ENCODE data around the gene CDH24.
A peak's percentile ranks its signal among the peaks of the same experiment; 100 is the strongest.

Gene CDH24

GRCh38 chr14:23034498-23035302 lies 22.6 kb downstream of the CDH24 start, which contains the start of gene PSMB5:
Gene PSMB5 (minus strand): TSS chr14:23034900. CDS start chr14:23034881, 19 bp downstream.
- Mint-ChIP-seq H3K9me3 (no peaks in the 10 kb centered on the region), H3K4me1 (ENCODE audit: low read depth) (peaks cover 25% of the 10 kb centered on the region), H3K27ac (peak within 1 kb of the TSS; percentile 89), H3K4me3 (peak within 1 kb of the TSS; percentile 83), H3K27me3 (ENCODE audit: low read depth) (no peaks in the 10 kb centered on the region), H3K36me3 (ENCODE audit: low read depth) (peaks cover 22% of the 10 kb centered on the region)
- peak; percentile 86 for DNase-seq (ENCODE audit: low spot score)

GRCh38 chr14:23033801-23034497 lies 23.4 kb downstream of the CDH24 start:
- Mint-ChIP-seq H3K9me3 (no peaks in the 10 kb centered on the region), H3K4me1 (ENCODE audit: low read depth) (peaks cover 30% of the 10 kb centered on the region), H3K4me3 (peak overlapping the region; percentile 83), H3K27ac (peak overlapping the region; percentile 89), H3K27me3 (ENCODE audit: low read depth) (no peaks in the 10 kb centered on the region), H3K36me3 (ENCODE audit: low read depth) (peaks cover 29% of the 10 kb centered on the region)
- DNase-seq (ENCODE audit: low spot score): no peak

- H3K27me3 Mint-ChIP-seq (ENCODE audit: low read depth): no peaks in the 10 kb centered on the region
- peaks cover 35% of the 10 kb centered on the region for H3K4me1 Mint-ChIP-seq (ENCODE audit: low read depth)
- peak overlapping the region; percentile 83 for H3K4me3 Mint-ChIP-seq
- no peaks in the 10 kb centered on the region for H3K9me3 Mint-ChIP-seq
- DNase-seq (ENCODE audit: low spot score): no peak
- H3K27ac Mint-ChIP-seq: peak overlapping the region; percentile 89
- H3K36me3 Mint-ChIP-seq (ENCODE audit: low read depth): peaks cover 33% of the 10 kb centered on the region
These were observed 24.0 kb downstream of the CDH24 start for GRCh38 chr14:23033251-23033727.

GRCh38 chr14:23030936-23031335 lies 26.4 kb downstream of the CDH24 start:
- H3K4me3 Mint-ChIP-seq: no peak overlapping the region
- H3K27ac Mint-ChIP-seq: no peak overlapping the region
- H3K4me1 Mint-ChIP-seq (ENCODE audit: low read depth): peaks cover 40% of the 10 kb centered on the region
- H3K9me3 Mint-ChIP-seq: no peaks in the 10 kb centered on the region
- peaks cover 44% of the 10 kb centered on the region for H3K36me3 Mint-ChIP-seq (ENCODE audit: low read depth)
- no peak for DNase-seq (ENCODE audit: low spot score)
- H3K27me3 Mint-ChIP-seq (ENCODE audit: low read depth): no peaks in the 10 kb centered on the region

GRCh38 chr14:23028799-23029198 lies 28.5 kb downstream of the CDH24 start:
- H3K4me1 Mint-ChIP-seq (ENCODE audit: low read depth): peaks cover 43% of the 10 kb centered on the region
- no peaks in the 10 kb centered on the region for H3K27me3 Mint-ChIP-seq (ENCODE audit: low read depth)
- H3K4me3 Mint-ChIP-seq: peak overlapping the region; percentile 39
- no peaks in the 10 kb centered on the region for H3K9me3 Mint-ChIP-seq
- H3K27ac Mint-ChIP-seq: peak overlapping the region; percentile 55
- peak; percentile 24 for DNase-seq (ENCODE audit: low spot score)
- peaks cover 59% of the 10 kb centered on the region for H3K36me3 Mint-ChIP-seq (ENCODE audit: low read depth)

GRCh38 chr14:23025151-23025814 lies 32.0 kb downstream of the CDH24 start:
- Mint-ChIP-seq H3K9me3 (no peaks in the 10 kb centered on the region), H3K4me3 (peak overlapping the region; percentile 27), H3K36me3 (ENCODE audit: low read depth) (peaks cover 52% of the 10 kb centered on the region), H3K27me3 (ENCODE audit: low read depth) (no peaks in the 10 kb centered on the region), H3K27ac (peak overlapping the region; percentile 27), H3K4me1 (ENCODE audit: low read depth) (peaks cover 39% of the 10 kb centered on the region)
- peak; percentile 10 for DNase-seq (ENCODE audit: low spot score)

GRCh38 chr14:23024612-23025075 lies 32.7 kb downstream of the CDH24 start:
- Mint-ChIP-seq H3K36me3 (ENCODE audit: low read depth) (peaks cover 52% of the 10 kb centered on the region), H3K9me3 (no peaks in the 10 kb centered on the region)

GRCh38 chr14:23023795-23024152 lies 33.5 kb downstream of the CDH24 start:
- no peaks in the 10 kb centered on the region for H3K9me3 Mint-ChIP-seq
- peaks cover 43% of the 10 kb centered on the region for H3K36me3 Mint-ChIP-seq (ENCODE audit: low read depth)
- no peaks in the 10 kb centered on the region for H3K27me3 Mint-ChIP-seq (ENCODE audit: low read depth)
- peaks cover 32% of the 10 kb centered on the region for H3K4me1 Mint-ChIP-seq (ENCODE audit: low read depth)
- H3K4me3 Mint-ChIP-seq: no peak overlapping the region
- no peak for DNase-seq (ENCODE audit: low spot score)
- H3K27ac Mint-ChIP-seq: no peak overlapping the region

More at GRCh38 chr14:23024612-23025075, 32.7 kb downstream of the CDH24 start:
- no peaks in the 10 kb centered on the region for H3K27me3 Mint-ChIP-seq (ENCODE audit: low read depth)
- peaks cover 39% of the 10 kb centered on the region for H3K4me1 Mint-ChIP-seq (ENCODE audit: low read depth)
- no peak for DNase-seq (ENCODE audit: low spot score)
- no peak overlapping the region for H3K27ac Mint-ChIP-seq
- no peak overlapping the region for H3K4me3 Mint-ChIP-seq

- DNase-seq (ENCODE audit: low spot score): no peak
- H3K27ac Mint-ChIP-seq: no peak overlapping the region
- peaks cover 41% of the 10 kb centered on the region for H3K36me3 Mint-ChIP-seq (ENCODE audit: low read depth)
- no peaks in the 10 kb centered on the region for H3K27me3 Mint-ChIP-seq (ENCODE audit: low read depth)
- H3K9me3 Mint-ChIP-seq: no peaks in the 10 kb centered on the region
- H3K4me3 Mint-ChIP-seq: no peak overlapping the region
- peaks cover 29% of the 10 kb centered on the region for H3K4me1 Mint-ChIP-seq (ENCODE audit: low read depth)
These were observed 34.1 kb downstream of the CDH24 start for GRCh38 chr14:23023022-23023794.

GRCh38 chr14:23021889-23022442 lies 35.4 kb downstream of the CDH24 start:
- Mint-ChIP-seq H3K27ac (no peak overlapping the region), H3K36me3 (ENCODE audit: low read depth) (peaks cover 35% of the 10 kb centered on the region), H3K4me1 (ENCODE audit: low read depth) (peaks cover 27% of the 10 kb centered on the region), H3K27me3 (ENCODE audit: low read depth) (no peaks in the 10 kb centered on the region), H3K4me3 (no peak overlapping the region), H3K9me3 (no peaks in the 10 kb centered on the region)
- no peak for DNase-seq (ENCODE audit: low spot score)

GRCh38 chr14:23021434-23021833 lies 35.9 kb downstream of the CDH24 start:
- DNase-seq (ENCODE audit: low spot score): no peak
- Mint-ChIP-seq H3K4me1 (ENCODE audit: low read depth) (peaks cover 27% of the 10 kb centered on the region), H3K36me3 (ENCODE audit: low read depth) (peaks cover 35% of the 10 kb centered on the region), H3K27me3 (ENCODE audit: low read depth) (no peaks in the 10 kb centered on the region), H3K9me3 (no peaks in the 10 kb centered on the region), H3K4me3 (no peak overlapping the region), H3K27ac (no peak overlapping the region)

- H3K4me1 Mint-ChIP-seq (ENCODE audit: low read depth): peaks cover 26% of the 10 kb centered on the region
- peaks cover 25% of the 10 kb centered on the region for H3K36me3 Mint-ChIP-seq (ENCODE audit: low read depth)
- H3K4me3 Mint-ChIP-seq: no peak overlapping the region
- no peaks in the 10 kb centered on the region for H3K9me3 Mint-ChIP-seq
- DNase-seq (ENCODE audit: low spot score): no peak
- H3K27me3 Mint-ChIP-seq (ENCODE audit: low read depth): no peaks in the 10 kb centered on the region
- no peak overlapping the region for H3K27ac Mint-ChIP-seq
These were observed 36.9 kb downstream of the CDH24 start for GRCh38 chr14:23020143-23021128.
